ENCODE results near the gene ANKRD36C.

- TF ChIP-seq POLR2A (IDR thresholded peaks at IDR 0.05; ENCODE audit: low read length), result no peak
- no peak for TF ChIP-seq GATA1 (IDR thresholded peaks at IDR 0.05; ENCODE audit: low read depth, low read length)
Measured at GRCh38 chr2:95836151-95836550, 155.5 kb downstream of the ANKRD36C start.
